HEK293 (cell line): ENCODE data around the gene CCR6.

Source experiments
- CTCF ChIA-PET: fragments of 350-600 bp; formaldehyde crosslinking; extraction: SDS; loops from one replicate; lab custom pipeline; 2021; ENCODE audit warnings: antibody characterized with exemption; lab: Yijun Ruan, JAX
- POLR2A ChIA-PET: fragments of 300-600 bp; formaldehyde crosslinking; extraction: SDS; loops from one replicate; lab custom pipeline; 2020; ENCODE audit warnings: antibody characterized with exemption, inconsistent platforms; lab: Yijun Ruan, JAX
- H3K27ac ChIP-seq: fragments of 200-500 bp; sonication (Bioruptor generic); 2 replicates; pipeline ENCODE4 v1.5.1; 2014; ENCODE audit warnings: low read depth, low read length, control low read depth, inconsistent platforms; ENCODE audit errors: extremely low read depth
- H3K36me3 ChIP-seq, 2 experiments: fragments of 200-500 bp in 1 of 2; sonication (Bioruptor generic) in 1 of 2; 1 replicate in 1 of 2; 2 replicates in 1 of 2; pipeline ENCODE4 v1.5.1; 2014 to 2017; ENCODE audit warnings: inconsistent platforms in 2 of 2, low read length in 2 of 2; ENCODE audit not compliant: control insufficient read depth in 2 of 2, insufficient read depth in 1 of 2
- H3K4me1 ChIP-seq: fragments of 200-500 bp; sonication (Bioruptor generic); 2 replicates; pipeline ENCODE4 v1.5.1; 2014; ENCODE audit warnings: mild to moderate bottlenecking, low read length, inconsistent platforms; ENCODE audit not compliant: control insufficient read depth, insufficient read depth
- H3K4me3 ChIP-seq: 2 replicates; pipeline ENCODE4 v1.5.1; 2011; ENCODE audit warnings: low read depth, mild to moderate bottlenecking, control low read depth, low read length, moderate library complexity
- H3K9me3 ChIP-seq: fragments of 200-500 bp; sonication (Bioruptor generic); 2 replicates; pipeline ENCODE4 v1.5.1; 2014; ENCODE audit warnings: low read depth, low read length, inconsistent platforms; ENCODE audit not compliant: control insufficient read depth, insufficient read depth
- KLF8 ChIP-seq: fragments of 450-650 bp; formaldehyde crosslinking; IDR thresholded peaks from 2 replicates; pipeline ENCODE4 v1.5.1; 2016; ENCODE audit warnings: missing biosample characterization, missing genetic modification characterization
- TCF7L2 ChIP-seq: IDR thresholded peaks from 2 replicates; pipeline ENCODE4 v1.6.1; 2011; ENCODE audit warnings: low read depth, mild to moderate bottlenecking, inconsistent platforms, low read length, moderate library complexity, borderline replicate concordance
- ZNF121 ChIP-seq: fragments of 450-650 bp; formaldehyde crosslinking; IDR thresholded peaks from 2 replicates; pipeline ENCODE4 v1.5.1; 2016; ENCODE audit warnings: missing biosample characterization, missing genetic modification characterization
- ZNF169 ChIP-seq: fragments of 450-650 bp; formaldehyde crosslinking; IDR thresholded peaks from 2 replicates; pipeline ENCODE4 v1.5.1; 2016; ENCODE audit warnings: missing biosample characterization, missing genetic modification characterization
- ZNF211 ChIP-seq: fragments of 450-650 bp; formaldehyde crosslinking; IDR thresholded peaks from 2 replicates; pipeline ENCODE4 v1.5.1; 2016; ENCODE audit warnings: low read depth, missing biosample characterization, missing genetic modification characterization
- ZNF26 ChIP-seq: fragments of 450-650 bp; formaldehyde crosslinking; IDR thresholded peaks from 2 replicates; pipeline ENCODE4 v1.5.1; 2016; ENCODE audit warnings: missing biosample characterization, missing genetic modification characterization
- ZNF280D ChIP-seq: fragments of 450-650 bp; formaldehyde crosslinking; IDR thresholded peaks from 2 replicates; pipeline ENCODE4 v1.5.1; 2016; ENCODE audit warnings: missing biosample characterization, missing genetic modification characterization
- ZNF311 ChIP-seq: fragments of 450-650 bp; formaldehyde crosslinking; IDR thresholded peaks from 2 replicates; pipeline ENCODE4 v1.5.1; 2017; ENCODE audit warnings: missing biosample characterization, missing genetic modification characterization, borderline replicate concordance
- ZNF398 ChIP-seq: fragments of 450-650 bp; formaldehyde crosslinking; IDR thresholded peaks from 2 replicates; pipeline ENCODE4 v1.5.1; 2017; ENCODE audit warnings: missing biosample characterization, missing genetic modification characterization
- ZNF416 ChIP-seq: fragments of 450-650 bp; formaldehyde crosslinking; IDR thresholded peaks from 2 replicates; pipeline ENCODE4 v1.5.1; 2016; ENCODE audit warnings: missing biosample characterization, missing genetic modification characterization
- ZNF433 ChIP-seq: fragments of 450-650 bp; formaldehyde crosslinking; IDR thresholded peaks from 2 replicates; pipeline ENCODE4 v1.5.1; 2016; ENCODE audit warnings: missing biosample characterization, missing genetic modification characterization, low read depth
- ZNF473 ChIP-seq: fragments of 450-650 bp; formaldehyde crosslinking; IDR thresholded peaks from 2 replicates; pipeline ENCODE4 v1.5.1; 2017; ENCODE audit warnings: missing biosample characterization, missing genetic modification characterization
- ZNF561 ChIP-seq: fragments of 450-650 bp; IDR thresholded peaks from 2 replicates; pipeline ENCODE4 v1.5.1; 2018; ENCODE audit warnings: missing biosample characterization, missing genetic modification characterization, borderline replicate concordance
- ZNF629 ChIP-seq: fragments of 450-650 bp; formaldehyde crosslinking; IDR thresholded peaks from 2 replicates; pipeline ENCODE4 v1.5.1; 2017; ENCODE audit warnings: missing biosample characterization, missing genetic modification characterization
- ZNF777 ChIP-seq: fragments of 450-650 bp; formaldehyde crosslinking; IDR thresholded peaks from 2 replicates; pipeline ENCODE4 v1.5.1; 2017; ENCODE audit warnings: missing biosample characterization, missing genetic modification characterization, borderline replicate concordance

Gene CCR6

DNA sequence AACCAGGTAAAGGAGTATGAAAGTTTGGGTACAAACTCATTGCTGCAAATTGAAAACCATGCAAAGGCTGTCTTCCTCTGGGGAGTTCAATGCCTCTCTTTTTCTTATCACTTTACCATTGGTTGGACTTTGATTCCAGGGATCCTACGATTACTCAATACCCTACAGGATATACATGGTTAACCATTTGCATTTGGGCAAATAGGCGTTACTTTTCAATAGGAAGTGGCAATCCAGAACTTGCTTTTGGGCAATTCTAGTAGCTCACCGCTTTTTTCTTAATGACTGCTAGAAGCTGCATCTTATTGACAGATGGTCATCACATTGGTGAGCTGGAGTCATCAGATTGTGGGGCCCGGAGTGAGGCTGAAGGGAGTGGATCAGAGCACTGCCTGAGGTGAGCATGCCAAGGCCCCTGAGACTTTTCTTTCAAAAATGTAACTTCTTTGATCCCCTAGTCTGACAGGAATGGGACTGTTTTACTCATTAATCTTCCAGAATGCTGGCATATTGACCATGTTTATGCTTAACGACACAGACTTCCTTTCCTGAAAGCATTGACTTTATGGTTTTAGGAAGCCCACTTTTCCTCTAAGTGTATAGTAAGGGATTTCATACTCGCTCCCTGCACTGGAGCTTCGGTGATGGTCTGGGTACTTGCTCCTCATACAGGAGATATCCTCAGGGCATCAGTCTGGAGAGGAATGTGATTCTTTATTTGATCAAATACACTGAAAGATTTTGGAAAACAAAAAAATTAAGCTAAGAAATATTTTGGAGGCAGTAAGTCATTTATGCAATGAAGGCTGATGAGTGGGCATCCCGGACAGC lies at the start of gene CCR6:
Gene CCR6 (plus strand): TSS at position 270 of the 831 bp plus-strand sequence. CDS start 13,039 bp downstream, outside the sequence.
- H3K27ac ChIP-seq = no peak within 1 kb of the TSS
- no peaks in the 10 kb centered on the region for H3K9me3 ChIP-seq
- H3K36me3 ChIP-seq = no peaks in the 10 kb centered on the region
- H3K4me1 ChIP-seq = no peaks in the 10 kb centered on the region
- ChIA-PET POLR2A (interaction anchor here (0.6 kb wide), 1 partner anchor 35 kb away, joined by 3 read pairs; no protein-coding TSS in a partner anchor), CTCF (interaction anchor here (1.6 kb wide), 2 partner anchors 18 to 19 kb away, joined by 4 to 6 read pairs; no protein-coding TSS in a partner anchor)
- TF ChIP-seq ZNF561 (tag by site-specific recombination) = no peak
- no peak for TF ChIP-seq ZNF26 (tag by site-specific recombination)
- TF ChIP-seq ZNF629 = no peak
- no peak for TF ChIP-seq ZNF398
- H3K4me3 ChIP-seq = no peak within 1 kb of the TSS

- ChIA-PET POLR2A (no interaction called here), CTCF (interaction anchor here (0.7 kb wide), 1 partner anchor 593 kb away, joined by 10 read pairs; no protein-coding TSS in a partner anchor)
- TF ChIP-seq ZNF416 (tag by site-specific recombination) (no peak), ZNF311 (no peak), KLF8 (tag by site-specific recombination) (no peak), ZNF433 (tag by site-specific recombination) (no peak), ZNF473 (no peak), ZNF280D (tag by site-specific recombination) (no peak), ZNF169 (no peak), TCF7L2 (no peak), ZNF121 (tag by site-specific recombination) (no peak), ZNF777 (tag by site-specific recombination) (no peak), ZNF211 (tag by site-specific recombination) (no peak)
- H3K9me3 ChIP-seq = no peaks in the 10 kb centered on the region
- no peaks in the 10 kb centered on the region for H3K36me3 ChIP-seq
- no peak overlapping the region for H3K27ac ChIP-seq
- H3K4me3 ChIP-seq = no peak overlapping the region
- no peaks in the 10 kb centered on the region for H3K4me1 ChIP-seq
These were observed 49.1 kb upstream of the CCR6 start for GRCh38 chr6:167073679-167074274.
